PC-9 (cell line): Measurements from ENCODE around the gene MYOF. TPM values are rescaled to one million over a fixed set of nuclear protein-coding genes. Genes with fewer than 3 reads are reported as not detected.

ENCODE experiments used
- BruUV-seq: library from RNA; stranded (reverse); fragments of 400-500 nt; replicated peaks from 2 replicates; lab custom pipeline; 2021; lab: Mats Ljungman, UMichigan
- CTCF ChIA-PET: fragments of 300-600 bp; sonication (Branson Sonifier 250); formaldehyde crosslinking; loops from one replicate; lab custom pipeline; 2022; ENCODE audit warnings: antibody characterized with exemption; lab: Charles Lee
- POLR2A ChIA-PET: fragments of 300-600 bp; sonication (Branson Sonifier 250); formaldehyde crosslinking; loops from one replicate; lab custom pipeline; 2022; ENCODE audit warnings: antibody characterized with exemption; ENCODE audit not compliant: unreplicated experiment; lab: Charles Lee
- DNase-seq, 2 experiments: peaks; one replicate each; pipeline versions ENCODE4 v3.0.0 to v3.0.0-alpha.2; 2015 to 2022; ENCODE audit warnings: mixed read lengths in 1 of 2
- H2AFZ ChIP-seq: fragments of 200-600 bp; sonication (generic); 2 replicates; pipeline ENCODE4 v1.8.1; 2017; ENCODE audit warnings: antibody characterized with exemption
- H3F3A ChIP-seq: fragments of 200-600 bp; sonication (generic); 2 replicates; pipeline ENCODE4 v1.8.1; 2017; ENCODE audit warnings: antibody characterized with exemption, mild to moderate bottlenecking, low read depth; ENCODE audit not compliant: insufficient read depth
- H3K27ac ChIP-seq: fragments of 200-600 bp; sonication (generic); 2 replicates; pipeline ENCODE4 v1.6.1; 2016; ENCODE audit warnings: mixed run types
- H3K27me3 ChIP-seq: fragments of 200-600 bp; sonication (generic); 2 replicates; pipeline ENCODE4 v1.6.1; 2016; ENCODE audit warnings: low read depth, mixed run types; ENCODE audit not compliant: insufficient read depth
- H3K36me3 ChIP-seq: fragments of 200-600 bp; sonication (generic); 2 replicates; pipeline ENCODE4 v1.6.1; 2016; ENCODE audit warnings: low read depth, mixed run types
- H3K4me1 ChIP-seq: fragments of 200-600 bp; sonication (generic); replicated peaks from 2 replicates; pipeline ENCODE4 v1.6.1; 2016; ENCODE audit warnings: mixed run types; ENCODE audit not compliant: insufficient read depth
- H3K4me2 ChIP-seq: fragments of 200-600 bp; sonication (generic); 2 replicates; pipeline ENCODE4 v1.6.1; 2017; ENCODE audit warnings: mixed run types
- H3K4me3 ChIP-seq: fragments of 200-600 bp; sonication (generic); 2 replicates; pipeline ENCODE4 v1.6.1; 2016; ENCODE audit warnings: mixed run types
- H3K79me2 ChIP-seq: fragments of 200-600 bp; sonication (generic); 2 replicates; pipeline ENCODE4 v1.6.1; 2017; ENCODE audit warnings: low read depth, mixed run types
- H3K9me2 ChIP-seq: fragments of 200-600 bp; sonication (generic); 2 replicates; pipeline ENCODE4 v1.8.1; 2017; ENCODE audit warnings: mild to moderate bottlenecking; ENCODE audit not compliant: insufficient read depth
- H3K9me3 ChIP-seq: fragments of 200-600 bp; sonication (generic); 2 replicates; pipeline ENCODE4 v1.8.1; 2016; ENCODE audit warnings: low read depth; ENCODE audit not compliant: insufficient read depth
- H4K20me1 ChIP-seq: fragments of 200-600 bp; sonication (generic); 2 replicates; pipeline ENCODE4 v1.8.1; 2017; ENCODE audit not compliant: insufficient read depth
- CTCF ChIP-seq: fragments of 200-600 bp; sonication (generic); conservative IDR thresholded peaks from 2 replicates; pipeline ENCODE4 v1.6.1; 2017; ENCODE audit warnings: mixed run types, antibody characterized with exemption, mild to moderate bottlenecking, moderate library complexity
- EZH2 ChIP-seq: fragments of 200-600 bp; sonication (generic); IDR thresholded peaks from 2 replicates; pipeline ENCODE4 v1.8.0; 2017; ENCODE audit warnings: antibody characterized with exemption, low read depth
- intact Hi-C: fragments of 100-400 bp; cut with micrococcal nuclease; formaldehyde crosslinking; loops from one replicate; pipeline ENCODE4 v1.10.0; 2022; ENCODE audit not compliant: unreplicated experiment
- total RNA-seq: library from RNA; stranded (reverse); gene quantifications from 2 replicates; pipeline ENCODE4 v1.2.3, GENCODE V29; 2021

MYOF gene
- total RNA-seq, 1 experiment from 2014 or later: 274 TPM

- no TSS peak for BruUV-seq
- H3K36me3 ChIP-seq: no peaks in the 10 kb centered on the region
- H3K79me2 ChIP-seq: no peaks in the 10 kb centered on the region
- H3K4me1 ChIP-seq: 0 out of 2 replicates have a peak, but pooled peaks cover 8% of the 10 kb centered on the region
- no peak overlapping the region for H2AFZ ChIP-seq
- H3K4me3 ChIP-seq: no peak overlapping the region
- ChIA-PET CTCF (no interaction called here), POLR2A (interaction anchor here (0.7 kb wide), 1 partner anchor 26 kb away, joined by 6 read pairs; no protein-coding TSS in a partner anchor)
- H3K9me2 ChIP-seq: no peaks in the 10 kb centered on the region
- no peak overlapping the region for H3K27ac ChIP-seq
- H3K27me3 ChIP-seq: no peaks in the 10 kb centered on the region
- no peak for DNase-seq
- intact Hi-C loops: no loop called here
- H3K4me2 ChIP-seq: no peak overlapping the region
- H3F3A ChIP-seq: peaks cover 4% of the 10 kb centered on the region; the same call in 1 of the 2 replicates
- no peaks in the 10 kb centered on the region for H4K20me1 ChIP-seq
- no peaks in the 10 kb centered on the region for H3K9me3 ChIP-seq
- TF ChIP-seq CTCF: no peak
- TF ChIP-seq EZH2: no peak
These were observed 75.6 kb downstream of the MYOF start for GRCh38 chr10:93406364-93407145.

DNA sequence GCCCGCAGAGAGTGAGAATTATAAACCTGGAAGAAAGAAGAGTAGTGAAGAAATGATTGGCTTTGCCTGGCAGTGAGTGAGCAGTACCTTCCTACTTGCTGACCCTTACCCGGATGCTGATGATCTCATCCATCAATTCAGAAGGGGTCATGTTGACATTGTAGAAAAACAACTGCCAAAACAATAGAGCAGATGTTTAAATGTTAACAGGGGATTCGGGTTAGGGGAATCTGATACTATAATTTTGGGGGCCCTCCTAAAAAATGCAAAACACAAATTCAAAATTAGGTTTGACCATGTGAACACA lies 78.1 kb downstream of the MYOF start:
- Histone ChIP-seq H2AFZ (no peak overlapping the region), H3K27ac (no peak overlapping the region), H4K20me1 (no peaks in the 10 kb centered on the region), H3K4me1 (0 out of 2 replicates have a peak, but pooled peaks cover 8% of the 10 kb centered on the region), H3K4me2 (no peak overlapping the region), H3K9me3 (no peaks in the 10 kb centered on the region), H3F3A (peaks cover 4% of the 10 kb centered on the region; the same call in 1 of the 2 replicates), H3K4me3 (no peak overlapping the region), H3K36me3 (0 out of 2 replicates have a peak, but pooled peaks cover 4% of the 10 kb centered on the region), H3K9me2 (no peaks in the 10 kb centered on the region), H3K27me3 (no peaks in the 10 kb centered on the region), H3K79me2 (no peaks in the 10 kb centered on the region)
- no peak for DNase-seq
- ChIA-PET CTCF (no interaction called here), POLR2A (interaction anchor here (0.6 kb wide), 1 partner anchor 35 kb away, joined by 3 read pairs; no protein-coding TSS in a partner anchor)
- no TSS peak for BruUV-seq
- no peak for TF ChIP-seq CTCF
- TF ChIP-seq EZH2: no peak
- intact Hi-C loops: no loop called here

- intact Hi-C loops: no loop called here
- TF ChIP-seq CTCF: no peak
- no peak for TF ChIP-seq EZH2
- H3F3A ChIP-seq: peaks cover 4% of the 10 kb centered on the region; the same call in 1 of the 2 replicates
- H3K9me3 ChIP-seq: no peaks in the 10 kb centered on the region
- H3K9me2 ChIP-seq: no peaks in the 10 kb centered on the region
- H3K79me2 ChIP-seq: no peaks in the 10 kb centered on the region
- no peaks in the 10 kb centered on the region for H4K20me1 ChIP-seq
- H3K27ac ChIP-seq: no peak overlapping the region
- ChIA-PET CTCF (no interaction called here), POLR2A (interaction anchor here (0.6 kb wide), 1 partner anchor 36 kb away, joined by 3 read pairs; no protein-coding TSS in a partner anchor)
- 0 out of 2 replicates have a peak, but pooled peaks cover 4% of the 10 kb centered on the region for H3K36me3 ChIP-seq
- no peak overlapping the region for H2AFZ ChIP-seq
- no peak overlapping the region for H3K4me2 ChIP-seq
- H3K4me1 ChIP-seq: 0 out of 2 replicates have a peak, but pooled peaks cover 8% of the 10 kb centered on the region
- no peak overlapping the region for H3K4me3 ChIP-seq
- DNase-seq: peak in 1 of 2 experiments; percentile 38
- BruUV-seq: no TSS peak
- H3K27me3 ChIP-seq: no peaks in the 10 kb centered on the region
These were observed 78.7 kb downstream of the MYOF start for GRCh38 chr10:93403152-93404047.
